ENCODE data around the gene UNC13B. TPM values are rescaled to one million over a fixed set of nuclear protein-coding genes. Genes with fewer than 3 reads are reported as not detected.

Gene UNC13B
- polyA plus RNA-seq, 1 experiment = 12.5 TPM

DNA sequence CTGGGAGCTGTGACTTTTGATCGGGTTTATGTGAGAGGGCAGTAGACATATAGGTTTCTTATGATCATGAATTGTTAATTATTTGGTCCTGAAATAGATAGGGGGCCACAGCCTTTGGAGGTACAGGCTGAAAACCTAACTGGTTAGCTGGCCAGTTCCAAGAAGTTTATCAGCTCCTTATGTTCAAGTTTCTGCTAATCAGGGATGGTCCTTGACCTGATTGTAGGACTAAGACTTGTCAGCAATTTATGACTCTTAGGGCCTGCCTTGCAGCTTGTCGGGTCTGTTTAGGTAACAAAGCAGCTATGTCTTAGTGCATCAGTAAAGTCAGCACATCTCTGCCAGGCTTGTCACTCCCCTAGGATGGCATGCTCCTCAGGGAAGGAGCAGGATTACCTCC lies 176.3 kb downstream of the UNC13B start:
- Histone ChIP-seq H3K27me3 (ENCODE audit: control insufficient read depth, insufficient read depth, low read length) (no peaks in the 10 kb centered on the region), H3K4me3 (ENCODE audit: low read depth, low read length) (no peak overlapping the region), H3K27ac (ENCODE audit: low read depth, low read length) (no peak overlapping the region), H3K9me3 (ENCODE audit: control insufficient read depth, insufficient read depth, low read length) (no peaks in the 10 kb centered on the region)
- TF ChIP-seq, protein P1, sequence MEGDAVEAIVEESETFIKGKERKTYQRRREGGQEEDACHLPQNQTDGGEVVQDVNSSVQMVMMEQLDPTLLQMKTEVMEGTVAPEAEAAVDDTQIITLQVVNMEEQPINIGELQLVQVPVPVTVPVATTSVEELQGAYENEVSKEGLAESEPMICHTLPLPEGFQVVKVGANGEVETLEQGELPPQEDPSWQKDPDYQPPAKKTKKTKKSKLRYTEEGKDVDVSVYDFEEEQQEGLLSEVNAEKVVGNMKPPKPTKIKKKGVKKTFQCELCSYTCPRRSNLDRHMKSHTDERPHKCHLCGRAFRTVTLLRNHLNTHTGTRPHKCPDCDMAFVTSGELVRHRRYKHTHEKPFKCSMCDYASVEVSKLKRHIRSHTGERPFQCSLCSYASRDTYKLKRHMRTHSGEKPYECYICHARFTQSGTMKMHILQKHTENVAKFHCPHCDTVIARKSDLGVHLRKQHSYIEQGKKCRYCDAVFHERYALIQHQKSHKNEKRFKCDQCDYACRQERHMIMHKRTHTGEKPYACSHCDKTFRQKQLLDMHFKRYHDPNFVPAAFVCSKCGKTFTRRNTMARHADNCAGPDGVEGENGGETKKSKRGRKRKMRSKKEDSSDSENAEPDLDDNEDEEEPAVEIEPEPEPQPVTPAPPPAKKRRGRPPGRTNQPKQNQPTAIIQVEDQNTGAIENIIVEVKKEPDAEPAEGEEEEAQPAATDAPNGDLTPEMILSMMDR (IDR thresholded peaks at IDR 0.05; ENCODE audit: low read depth, low read length) = no peak
- DNase-seq (ENCODE audit: low read depth, low spot score) = no peak
- ChIA-PET POLR2A (no interaction called here), CTCF (interaction anchor here (0.8 kb wide), 1 partner anchor 79 kb away, joined by 3 read pairs; no protein-coding TSS in a partner anchor)

DNA sequence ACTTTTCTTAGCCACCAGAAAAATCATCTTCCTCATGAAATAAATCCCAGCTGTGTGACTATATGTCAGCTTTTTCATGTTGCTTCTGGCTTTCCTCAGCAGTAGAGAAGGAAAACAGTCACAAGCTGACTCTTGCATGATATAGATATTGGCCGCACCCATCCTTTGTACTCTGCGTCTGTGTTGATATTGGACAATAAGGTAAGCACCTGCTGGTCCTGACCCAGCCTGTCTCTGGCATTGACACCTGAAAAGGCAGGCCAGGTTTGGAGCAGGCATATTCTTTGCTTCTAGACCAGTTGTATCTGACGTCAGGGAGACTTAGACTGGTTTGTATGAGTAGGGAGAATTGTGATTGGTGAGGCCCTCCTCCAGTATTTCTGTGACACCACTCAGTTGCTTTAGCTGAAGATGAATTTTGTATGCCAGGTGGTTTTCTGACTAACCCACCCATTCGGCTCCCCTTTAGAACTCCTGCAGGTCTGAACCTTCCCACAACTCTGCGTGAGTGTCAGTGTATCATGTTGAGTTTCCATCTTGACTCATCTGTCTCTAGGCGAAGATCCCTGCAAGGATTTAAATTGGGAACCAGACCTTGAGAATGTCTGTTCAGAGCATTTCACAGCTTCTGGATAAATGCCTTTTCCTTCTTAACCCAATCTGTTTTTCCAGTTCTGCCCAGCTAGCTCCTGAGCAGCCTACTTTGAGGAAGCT lies 176.9 kb downstream of the UNC13B start:
- Histone ChIP-seq H3K4me3 (ENCODE audit: low read depth, low read length) (no peak overlapping the region), H3K27ac (ENCODE audit: low read depth, low read length) (no peak overlapping the region), H3K9me3 (ENCODE audit: control insufficient read depth, insufficient read depth, low read length) (no peaks in the 10 kb centered on the region), H3K27me3 (ENCODE audit: control insufficient read depth, insufficient read depth, low read length) (no peaks in the 10 kb centered on the region)
- ChIA-PET CTCF (interaction anchor here (0.8 kb wide), 1 partner anchor 80 kb away, joined by 3 read pairs; no protein-coding TSS in a partner anchor), POLR2A (no interaction called here)
- TF ChIP-seq, protein P1 (IDR thresholded peaks at IDR 0.05; ENCODE audit: low read depth, low read length) = no peak
- DNase-seq (ENCODE audit: low read depth, low spot score) = no peak

DNA sequence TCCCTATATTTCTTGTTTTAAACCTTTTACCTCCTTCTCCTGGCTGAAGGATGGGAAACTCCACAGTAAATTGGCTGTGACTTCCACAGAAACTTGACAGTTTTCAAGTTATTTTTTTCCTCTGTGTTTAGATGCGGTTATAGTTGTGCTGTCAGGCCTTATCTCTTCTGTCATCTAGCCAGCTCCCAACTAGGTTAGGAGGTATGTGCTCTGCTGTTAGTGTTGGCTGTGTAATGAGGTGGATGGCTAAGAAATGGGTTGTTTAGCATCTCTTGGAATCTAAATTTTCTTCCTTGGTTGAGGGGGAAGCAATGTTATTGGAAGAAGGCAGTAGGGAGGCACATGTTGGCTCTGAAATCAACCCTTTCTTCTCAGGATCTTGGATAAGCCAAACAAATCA lies 178.2 kb downstream of the UNC13B start:
- POLR2A ChIA-PET = no interaction called here
- Histone ChIP-seq H3K4me3 (ENCODE audit: low read depth, low read length) (no peak overlapping the region), H3K9me3 (ENCODE audit: control insufficient read depth, insufficient read depth, low read length) (no peaks in the 10 kb centered on the region), H3K27me3 (ENCODE audit: control insufficient read depth, insufficient read depth, low read length) (no peaks in the 10 kb centered on the region), H3K27ac (ENCODE audit: low read depth, low read length) (no peak overlapping the region)
- CTCF ChIA-PET = interaction anchor here (0.5 to 2.1 kb wide), 2 partner anchors 14 to 307 kb away, joined by 4 to 5 read pairs; no protein-coding TSS in a partner anchor
- DNase-seq (ENCODE audit: low read depth, low spot score) = no peak
- TF ChIP-seq, protein P1 (IDR thresholded peaks at IDR 0.05; ENCODE audit: low read depth, low read length) = no peak

DNA sequence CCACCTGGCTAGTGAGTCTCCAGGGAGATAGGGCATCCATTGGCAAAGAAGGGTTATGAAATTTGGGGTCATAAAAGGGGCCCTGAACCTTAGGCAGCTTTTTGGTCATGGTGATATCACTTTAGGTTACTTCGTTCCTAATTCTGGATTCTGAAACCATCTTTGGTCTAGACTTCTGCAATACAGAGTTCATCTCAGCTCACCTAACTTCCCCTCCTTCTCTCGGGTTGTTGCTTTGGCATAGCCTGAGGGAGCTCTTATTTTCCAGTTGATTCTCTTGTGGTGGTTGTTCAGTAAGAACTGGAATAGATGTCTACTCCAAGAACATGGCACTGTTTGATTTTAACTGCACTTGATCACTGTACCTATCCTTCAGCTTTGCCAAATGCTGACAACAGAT lies 179.2 kb downstream of the UNC13B start:
- no peak overlapping the region for H3K4me3 ChIP-seq (ENCODE audit: low read depth, low read length)

More for the DNA sequence above, 179.2 kb downstream of the UNC13B start:
- ChIA-PET CTCF (interaction anchor here (1.2 to 2.1 kb wide), 3 partner anchors 13 to 441 kb away, joined by 4 to 5 read pairs (median 5); no protein-coding TSS in a partner anchor), POLR2A (interaction anchor here (0.6 kb wide), 1 partner anchor 213 kb away, joined by 4 read pairs; no protein-coding TSS in a partner anchor)
- DNase-seq (ENCODE audit: low read depth, low spot score) = no peak
- TF ChIP-seq, protein P1 (IDR thresholded peaks at IDR 0.05; ENCODE audit: low read depth, low read length) = no peak
- Histone ChIP-seq H3K27ac (ENCODE audit: low read depth, low read length) (no peak overlapping the region), H3K9me3 (ENCODE audit: control insufficient read depth, insufficient read depth, low read length) (no peaks in the 10 kb centered on the region), H3K27me3 (ENCODE audit: control insufficient read depth, insufficient read depth, low read length) (no peaks in the 10 kb centered on the region)

Measured in AG04450 (cell line).